ENCODE measurements around the gene CACNB1.

- TF ChIP-seq CTCF (IDR thresholded peaks at IDR 0.05) (no peak), POLR2A (IDR thresholded peaks at IDR 0.05) (no peak), EP300 (IDR thresholded peaks at IDR 0.05) (no peak)
These were observed 46.7 kb downstream of the CACNB1 start for GRCh38 chr17:39150795-39151149.
